ENCODE results near the gene MYO5C.

Gene MYO5C

GRCh38 chr15:52324109-52324508 is 28.5 kb upstream of the MYO5C start:
- no peak for DNase-seq (ENCODE audit: low spot score)
- H3K9me3 Mint-ChIP-seq: no peaks in the 10 kb centered on the region
- H3K27me3 Mint-ChIP-seq (ENCODE audit: low read depth): no peaks in the 10 kb centered on the region
- peaks cover 36% of the 10 kb centered on the region for H3K36me3 Mint-ChIP-seq (ENCODE audit: low read depth)
- no peaks in the 10 kb centered on the region for H3K4me1 Mint-ChIP-seq (ENCODE audit: low read depth)
- no peak overlapping the region for H3K27ac Mint-ChIP-seq
- no peak overlapping the region for H3K4me3 Mint-ChIP-seq

GRCh38 chr15:52318729-52319500 is 23.3 kb upstream of the MYO5C start:
- no peak overlapping the region for H3K27ac Mint-ChIP-seq
- no peaks in the 10 kb centered on the region for H3K4me1 Mint-ChIP-seq (ENCODE audit: low read depth)
- no peaks in the 10 kb centered on the region for H3K9me3 Mint-ChIP-seq
- H3K27me3 Mint-ChIP-seq (ENCODE audit: low read depth): no peaks in the 10 kb centered on the region
- H3K36me3 Mint-ChIP-seq (ENCODE audit: low read depth): peaks cover 31% of the 10 kb centered on the region
- H3K4me3 Mint-ChIP-seq: no peak overlapping the region
- no peak for DNase-seq (ENCODE audit: low spot score)

- Mint-ChIP-seq H3K4me3 (no peak overlapping the region), H3K9me3 (no peaks in the 10 kb centered on the region), H3K27ac (no peak overlapping the region), H3K27me3 (ENCODE audit: low read depth) (no peaks in the 10 kb centered on the region), H3K4me1 (ENCODE audit: low read depth) (no peaks in the 10 kb centered on the region), H3K36me3 (ENCODE audit: low read depth) (peaks cover 31% of the 10 kb centered on the region)
- DNase-seq (ENCODE audit: low spot score): no peak
Measured at GRCh38 chr15:52317688-52318087, 22.1 kb upstream of the MYO5C start.

GRCh38 chr15:52317022-52317421 is 21.4 kb upstream of the MYO5C start:
- no peaks in the 10 kb centered on the region for H3K27me3 Mint-ChIP-seq (ENCODE audit: low read depth)
- H3K27ac Mint-ChIP-seq: no peak overlapping the region
- no peak overlapping the region for H3K4me3 Mint-ChIP-seq
- peaks cover 31% of the 10 kb centered on the region for H3K36me3 Mint-ChIP-seq (ENCODE audit: low read depth)
- no peak for DNase-seq (ENCODE audit: low spot score)
- H3K9me3 Mint-ChIP-seq: no peaks in the 10 kb centered on the region
- no peaks in the 10 kb centered on the region for H3K4me1 Mint-ChIP-seq (ENCODE audit: low read depth)

- no peak overlapping the region for H3K27ac Mint-ChIP-seq
- no peak for DNase-seq (ENCODE audit: low spot score)
- no peak overlapping the region for H3K4me3 Mint-ChIP-seq
Measured at GRCh38 chr15:52309154-52309548, 13.5 kb upstream of the MYO5C start.

GRCh38 chr15:52308446-52309153 is 13.0 kb upstream of the MYO5C start:
- no peak overlapping the region for H3K27ac Mint-ChIP-seq
- no peak overlapping the region for H3K4me3 Mint-ChIP-seq
- peaks cover 14% of the 10 kb centered on the region for H3K36me3 Mint-ChIP-seq (ENCODE audit: low read depth)
- peaks cover 3% of the 10 kb centered on the region for H3K4me1 Mint-ChIP-seq (ENCODE audit: low read depth)
- no peaks in the 10 kb centered on the region for H3K27me3 Mint-ChIP-seq (ENCODE audit: low read depth)
- no peaks in the 10 kb centered on the region for H3K9me3 Mint-ChIP-seq
- DNase-seq (ENCODE audit: low spot score): no peak

More at GRCh38 chr15:52309154-52309548, 13.5 kb upstream of the MYO5C start:
- Mint-ChIP-seq H3K27me3 (ENCODE audit: low read depth) (no peaks in the 10 kb centered on the region), H3K9me3 (no peaks in the 10 kb centered on the region), H3K4me1 (ENCODE audit: low read depth) (no peaks in the 10 kb centered on the region), H3K36me3 (ENCODE audit: low read depth) (peaks cover 14% of the 10 kb centered on the region)

GRCh38 chr15:52307847-52308246 is 12.2 kb upstream of the MYO5C start:
- H3K27me3 Mint-ChIP-seq (ENCODE audit: low read depth): no peaks in the 10 kb centered on the region
- H3K27ac Mint-ChIP-seq: no peak overlapping the region
- H3K36me3 Mint-ChIP-seq (ENCODE audit: low read depth): peaks cover 10% of the 10 kb centered on the region
- no peaks in the 10 kb centered on the region for H3K9me3 Mint-ChIP-seq
- H3K4me3 Mint-ChIP-seq: no peak overlapping the region
- no peak for DNase-seq (ENCODE audit: low spot score)
- peaks cover 10% of the 10 kb centered on the region for H3K4me1 Mint-ChIP-seq (ENCODE audit: low read depth)

- Mint-ChIP-seq H3K4me3 (no peak overlapping the region), H3K4me1 (ENCODE audit: low read depth) (peaks cover 14% of the 10 kb centered on the region), H3K27ac (no peak overlapping the region), H3K9me3 (no peaks in the 10 kb centered on the region), H3K36me3 (ENCODE audit: low read depth) (peaks cover 10% of the 10 kb centered on the region), H3K27me3 (ENCODE audit: low read depth) (no peaks in the 10 kb centered on the region)
- DNase-seq (ENCODE audit: low spot score): no peak
Measured at GRCh38 chr15:52306270-52306669, 10.7 kb upstream of the MYO5C start.

GRCh38 chr15:52303093-52303772 is 7.6 kb upstream of the MYO5C start:
- Mint-ChIP-seq H3K9me3 (no peaks in the 10 kb centered on the region), H3K4me1 (ENCODE audit: low read depth) (peaks cover 14% of the 10 kb centered on the region), H3K36me3 (ENCODE audit: low read depth) (peaks cover 4% of the 10 kb centered on the region), H3K27me3 (ENCODE audit: low read depth) (peaks cover 15% of the 10 kb centered on the region), H3K27ac (no peak overlapping the region), H3K4me3 (no peak overlapping the region)
- no peak for DNase-seq (ENCODE audit: low spot score)

- peaks cover 4% of the 10 kb centered on the region for H3K36me3 Mint-ChIP-seq (ENCODE audit: low read depth)
- peaks cover 26% of the 10 kb centered on the region for H3K27me3 Mint-ChIP-seq (ENCODE audit: low read depth)
- no peak for DNase-seq (ENCODE audit: low spot score)
- no peaks in the 10 kb centered on the region for H3K9me3 Mint-ChIP-seq
- no peak overlapping the region for H3K27ac Mint-ChIP-seq
- H3K4me1 Mint-ChIP-seq (ENCODE audit: low read depth): peaks cover 14% of the 10 kb centered on the region
- no peak overlapping the region for H3K4me3 Mint-ChIP-seq
Measured at GRCh38 chr15:52301265-52301847, 5.8 kb upstream of the MYO5C start.

- Mint-ChIP-seq H3K27ac (no peak overlapping the region), H3K4me1 (ENCODE audit: low read depth) (peaks cover 12% of the 10 kb centered on the region), H3K4me3 (peak overlapping the region; percentile 59), H3K9me3 (no peaks in the 10 kb centered on the region), H3K36me3 (ENCODE audit: low read depth) (no peaks in the 10 kb centered on the region), H3K27me3 (ENCODE audit: low read depth) (peaks cover 55% of the 10 kb centered on the region)
- no peak for DNase-seq (ENCODE audit: low spot score)
Measured at GRCh38 chr15:52294881-52295420, 653 bp downstream of the MYO5C start.

GRCh38 chr15:52292780-52293392 is 2.7 kb downstream of the MYO5C start:
- Mint-ChIP-seq H3K27me3 (ENCODE audit: low read depth) (peaks cover 44% of the 10 kb centered on the region), H3K9me3 (no peaks in the 10 kb centered on the region), H3K36me3 (ENCODE audit: low read depth) (no peaks in the 10 kb centered on the region), H3K4me3 (no peak overlapping the region), H3K27ac (no peak overlapping the region), H3K4me1 (ENCODE audit: low read depth) (peaks cover 16% of the 10 kb centered on the region)
- DNase-seq (ENCODE audit: low spot score): no peak

- Mint-ChIP-seq H3K27ac (peak overlapping the region; percentile 2), H3K9me3 (no peaks in the 10 kb centered on the region), H3K27me3 (ENCODE audit: low read depth) (peaks cover 34% of the 10 kb centered on the region), H3K36me3 (ENCODE audit: low read depth) (no peaks in the 10 kb centered on the region), H3K4me1 (ENCODE audit: low read depth) (peaks cover 16% of the 10 kb centered on the region), H3K4me3 (no peak overlapping the region)
- DNase-seq (ENCODE audit: low spot score): no peak
Measured at GRCh38 chr15:52291204-52291603, 4.4 kb downstream of the MYO5C start.
